Skin epidermis (tissue), 12 donors: Measurements from ENCODE around the gene MLF2.
"Not testable (repeated sequence)": the region's sequence is repeated elsewhere in the genome, so short reads cannot be mapped to it uniquely, and the experiment has no call there.

ENCODE experiments used
- H3K27ac ChIP-seq, 21 experiments: fragments of 200-600 bp; sonication (generic) in 11 of 21; one replicate each; pipeline ENCODE4 v1.5.0; 2020; ENCODE audit warnings: mild to moderate bottlenecking in 3 of 21, inconsistent platforms in 2 of 21, moderate library complexity in 2 of 21
- H3K4me3 ChIP-seq, 7 experiments: fragments of 200-600 bp; sonication (generic) in 2 of 7; one replicate each; pipeline ENCODE4 v1.5.0; 2020; ENCODE audit warnings: inconsistent platforms in 2 of 7, mild to moderate bottlenecking in 2 of 7, moderate library complexity in 1 of 7

The MLF2 gene

DNA sequence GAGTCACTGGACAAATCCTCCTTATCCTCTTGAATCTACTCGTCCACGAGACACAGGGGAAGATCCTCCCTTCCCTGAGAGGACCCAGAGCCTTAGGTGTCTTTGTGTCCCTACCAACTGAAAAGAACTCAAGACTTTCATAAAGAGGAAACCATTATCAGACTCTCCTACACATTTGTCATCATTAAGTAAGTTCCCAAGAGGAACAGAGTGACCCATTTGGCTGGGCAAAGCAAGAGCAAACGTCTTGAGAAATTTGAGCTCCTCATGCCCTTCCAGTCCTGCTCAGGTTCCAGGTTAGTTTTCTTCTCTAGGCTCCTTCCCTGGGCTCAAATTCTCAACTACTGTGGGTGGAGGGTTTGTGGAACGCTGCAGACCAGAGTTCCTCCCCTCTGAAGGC lies 5.7 kb downstream of the MLF2 start:
- Histone ChIP-seq H3K4me3 (no peak overlapping the region), H3K27ac (no peak overlapping the region)

DNA sequence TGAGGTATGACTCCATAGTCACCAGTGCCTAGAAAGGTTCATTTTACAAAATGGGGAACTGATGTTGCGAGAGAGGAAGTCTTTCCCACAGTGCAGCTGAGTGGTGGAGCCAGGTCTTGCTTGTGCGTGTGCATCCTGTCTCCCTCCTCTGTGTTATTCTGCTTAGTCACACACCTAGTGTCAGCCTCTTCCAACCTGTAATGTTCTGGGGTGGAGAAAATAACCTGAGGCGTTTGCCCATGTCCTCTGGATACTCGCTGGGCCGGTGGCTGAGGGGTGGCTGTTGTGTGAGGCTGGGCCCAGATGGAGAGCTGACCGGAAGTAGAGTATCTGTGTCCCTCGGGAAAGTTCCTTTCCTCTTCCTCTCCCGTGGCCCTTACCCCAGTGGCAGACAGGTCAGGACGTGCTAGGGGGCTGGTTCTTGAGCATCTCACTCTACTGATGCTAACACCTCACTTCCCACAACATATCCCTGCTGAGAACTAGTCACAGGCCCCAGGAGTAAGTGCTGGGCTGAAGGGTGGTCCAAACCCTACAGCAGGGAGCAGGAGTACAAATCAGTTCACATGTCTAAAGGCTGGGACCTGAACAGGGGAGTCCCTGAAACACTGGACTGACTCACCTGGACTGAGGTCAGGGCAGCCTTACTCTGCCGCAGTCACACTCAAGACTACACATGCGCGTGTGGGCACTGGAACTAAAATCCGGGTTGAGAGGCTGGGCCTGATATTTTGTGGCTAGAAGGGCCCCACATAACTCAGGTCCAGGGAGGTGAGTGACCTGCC lies 7.0 kb downstream of the MLF2 start:
- Histone ChIP-seq H3K4me3 (no peak overlapping the region), H3K27ac (peak overlapping the region in 14 of 21 experiments; percentile 2 to 73 (median 48))

DNA sequence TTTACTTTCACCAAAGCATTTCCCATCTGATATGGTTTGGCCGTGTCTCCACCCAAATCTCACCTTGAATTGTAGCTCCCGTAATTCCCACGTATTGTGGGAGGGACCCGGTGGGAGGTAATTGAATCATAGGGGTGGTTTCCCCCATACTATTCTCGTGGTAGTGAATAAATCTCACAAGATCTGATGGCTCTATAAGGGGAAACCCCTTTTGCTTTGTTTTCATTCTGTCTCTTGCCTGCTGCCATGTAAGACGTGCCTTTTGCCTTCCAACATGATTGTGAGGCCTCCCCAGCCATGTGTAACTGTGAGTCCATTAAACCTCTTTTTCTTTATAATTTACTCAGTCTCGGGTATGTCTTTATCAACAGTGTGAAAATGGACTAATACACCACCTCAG lies 9.6 kb downstream of the MLF2 start:
- not testable (repeated sequence) for H3K27ac ChIP-seq, H3K4me3 ChIP-seq

DNA sequence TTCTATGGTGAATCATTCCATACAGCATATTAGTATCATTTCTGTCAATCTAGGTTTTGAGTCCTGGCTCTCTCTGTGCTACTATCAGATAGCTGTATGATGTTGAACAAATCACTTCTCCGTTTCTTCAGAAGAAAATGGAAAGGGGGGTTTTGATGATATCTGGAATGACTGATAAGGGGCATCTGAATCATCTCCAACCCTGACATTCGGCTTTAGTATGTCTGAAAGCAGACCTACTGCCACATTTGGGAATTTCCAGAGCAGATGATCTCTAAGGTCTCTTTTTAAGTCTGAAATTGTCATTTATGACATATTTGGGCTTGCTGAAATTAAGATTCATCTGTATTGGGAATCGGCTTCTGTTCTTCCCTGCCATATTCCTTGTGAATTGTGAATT lies 10.1 kb downstream of the MLF2 start:
- H3K27ac ChIP-seq, result no peak overlapping the region
- no peak overlapping the region for H3K4me3 ChIP-seq

DNA sequence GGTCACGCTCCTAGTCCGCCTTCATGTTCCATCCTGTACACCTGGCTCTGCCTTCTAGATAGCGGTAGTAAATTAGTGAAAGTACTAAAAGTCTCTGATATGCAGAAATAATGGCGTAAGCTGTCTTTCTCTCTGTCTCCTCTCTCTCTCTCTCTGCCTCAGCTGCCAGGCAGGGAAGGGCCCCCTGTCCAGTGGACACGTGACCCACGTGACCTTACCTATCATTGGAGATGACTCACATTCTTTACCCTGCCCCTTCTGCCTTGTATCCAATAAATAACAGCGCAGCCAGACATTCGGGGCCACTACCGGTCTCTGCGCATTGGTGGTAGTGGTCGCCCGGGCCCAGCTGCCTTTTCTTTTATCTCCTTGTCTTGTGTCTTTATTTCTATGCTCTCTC lies 10.9 kb downstream of the MLF2 start:
- H3K4me3 ChIP-seq, H3K27ac ChIP-seq: not testable (repeated sequence)

DNA sequence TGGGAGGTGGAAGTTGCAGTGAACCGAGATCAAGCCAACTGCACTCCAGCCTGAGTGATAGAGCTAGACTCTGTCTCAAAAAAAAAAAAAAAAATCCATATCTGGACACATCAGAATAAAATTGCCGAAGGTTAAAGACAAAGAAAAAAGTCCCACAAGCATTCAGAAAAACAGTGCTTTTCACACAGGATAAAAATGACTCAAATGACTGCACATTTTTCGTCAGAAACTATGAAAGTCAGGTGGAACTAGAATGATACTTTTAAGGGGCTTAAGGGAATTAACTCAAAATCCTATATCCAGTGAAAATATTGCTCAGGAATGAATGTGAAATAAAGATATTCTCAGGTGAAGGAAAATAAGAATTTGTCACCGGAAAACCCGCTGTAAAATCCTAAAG lies 16.2 kb downstream of the MLF2 start:
- H3K27ac ChIP-seq, result no peak overlapping the region

DNA sequence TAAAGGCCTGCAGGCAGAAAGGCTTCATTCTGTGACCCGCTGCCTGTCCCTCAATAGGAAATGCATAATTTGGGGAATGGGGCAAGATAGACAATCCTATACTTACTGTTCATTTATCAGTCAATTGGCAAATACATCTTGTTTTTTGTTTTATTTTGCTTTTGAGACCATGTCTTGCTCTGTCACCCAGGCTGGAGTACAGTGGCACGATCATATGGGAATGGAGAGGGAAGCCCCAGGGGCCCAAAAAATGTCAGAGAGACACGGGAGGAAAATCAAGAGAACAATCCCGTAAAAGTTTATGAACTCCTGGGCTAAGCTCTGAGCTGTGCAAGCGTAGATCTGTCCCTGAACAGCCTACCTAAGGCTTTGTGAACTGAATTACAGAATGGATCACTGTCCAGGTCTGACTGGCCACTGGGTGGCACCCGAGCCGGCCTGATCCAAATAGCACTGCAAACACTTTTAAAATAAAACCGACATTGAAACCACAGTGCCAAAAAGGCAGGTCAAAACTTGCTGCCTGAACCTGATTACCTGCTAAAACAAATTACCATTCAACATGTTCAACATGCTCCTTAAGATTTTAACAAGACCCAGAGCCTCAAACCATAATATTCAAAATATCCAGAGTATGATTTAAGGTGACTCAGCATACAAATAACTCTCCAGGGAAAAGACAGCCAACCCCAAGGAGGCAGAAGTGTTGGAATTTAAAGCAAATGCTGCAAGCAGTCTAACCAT lies 17.3 kb downstream of the MLF2 start:
- Histone ChIP-seq H3K27ac (no peak overlapping the region), H3K4me3 (no peak overlapping the region)

More for the DNA sequence above, 16.2 kb downstream of the MLF2 start:
- H3K4me3 ChIP-seq, result no peak overlapping the region

DNA sequence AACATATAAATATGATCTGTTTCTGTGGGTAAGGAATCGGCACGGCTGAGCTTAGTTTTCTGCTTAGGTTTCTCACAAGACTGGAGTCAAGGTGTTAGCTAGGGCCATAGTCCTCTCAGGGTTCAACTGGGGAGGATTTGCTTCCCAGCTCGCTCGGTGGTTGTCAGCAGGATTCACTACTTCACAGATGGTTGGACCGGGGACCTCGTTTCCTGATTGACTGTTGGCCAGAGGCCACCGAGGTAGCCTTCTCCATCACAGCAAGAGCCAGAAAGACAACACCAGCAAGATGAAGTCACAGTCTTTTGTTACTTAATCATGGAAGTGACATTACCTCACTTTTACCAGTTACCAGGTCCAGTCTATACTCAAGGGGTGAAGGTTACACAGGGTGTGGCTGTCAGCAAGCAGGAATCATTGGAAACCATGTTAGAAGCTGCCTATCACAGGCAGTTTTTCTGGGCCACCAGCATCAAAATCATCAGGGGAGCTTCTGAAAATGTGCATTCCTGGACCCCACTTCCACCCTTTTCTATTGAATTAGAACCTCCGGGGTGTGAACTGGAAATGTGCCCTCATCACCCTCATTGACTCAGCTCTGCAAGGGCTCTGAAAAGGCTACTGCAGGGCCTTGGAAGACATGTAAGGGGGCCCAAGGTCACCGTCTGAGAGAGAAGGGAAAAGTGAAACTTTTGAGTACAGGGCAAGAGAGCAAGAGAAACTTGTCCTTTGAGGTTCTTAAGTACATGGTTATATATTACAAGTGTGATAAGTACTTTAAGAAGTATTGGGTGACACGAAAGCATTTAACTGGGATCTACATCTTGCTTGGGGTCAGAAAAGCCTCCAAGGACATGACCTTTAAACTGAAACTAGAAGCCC lies 18.2 kb downstream of the MLF2 start:
- no peak overlapping the region for H3K4me3 ChIP-seq
- H3K27ac ChIP-seq, result no peak overlapping the region

DNA sequence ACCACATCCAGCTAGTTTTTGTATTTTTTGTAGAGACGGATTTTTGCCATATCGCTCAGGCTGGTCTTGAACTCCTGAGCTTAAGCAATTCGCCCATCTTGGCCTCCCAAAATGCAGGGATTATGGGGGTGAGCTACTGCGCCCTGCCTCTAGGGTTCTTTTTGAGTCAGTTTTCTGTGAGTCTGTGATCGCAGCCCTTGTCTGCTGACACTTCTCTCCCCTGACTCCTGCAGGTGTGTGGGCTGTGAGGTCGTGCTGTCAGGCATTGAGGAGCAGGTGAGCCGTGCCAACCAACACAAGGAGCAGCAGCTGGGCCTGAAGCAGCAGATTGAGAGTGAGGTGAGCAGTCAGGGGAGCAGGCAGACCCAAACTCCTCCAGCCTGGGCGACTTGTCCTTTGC lies 22.8 kb downstream of the MLF2 start:
- no peak overlapping the region for H3K4me3 ChIP-seq
- no peak overlapping the region for H3K27ac ChIP-seq

DNA sequence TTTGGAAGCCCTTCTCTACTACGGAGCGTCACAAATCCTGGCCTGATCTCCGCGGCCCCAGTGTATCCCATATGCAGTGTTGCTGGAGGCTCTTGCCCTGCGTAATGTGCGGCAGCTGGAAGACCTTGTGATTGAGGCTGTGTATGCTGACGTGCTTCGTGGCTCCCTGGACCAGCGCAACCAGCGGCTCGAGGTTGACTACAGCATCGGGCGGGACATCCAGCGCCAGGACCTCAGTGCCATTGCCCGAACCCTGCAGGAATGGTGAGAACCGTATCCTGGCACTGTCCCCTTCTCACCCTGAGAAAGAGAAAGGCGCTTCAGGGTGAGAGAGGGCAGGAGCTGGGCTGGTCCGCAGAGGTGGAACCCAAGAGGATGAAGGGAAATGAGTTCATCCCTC lies 23.8 kb downstream of the MLF2 start:
- Histone ChIP-seq H3K4me3 (no peak overlapping the region), H3K27ac (no peak overlapping the region)

DNA sequence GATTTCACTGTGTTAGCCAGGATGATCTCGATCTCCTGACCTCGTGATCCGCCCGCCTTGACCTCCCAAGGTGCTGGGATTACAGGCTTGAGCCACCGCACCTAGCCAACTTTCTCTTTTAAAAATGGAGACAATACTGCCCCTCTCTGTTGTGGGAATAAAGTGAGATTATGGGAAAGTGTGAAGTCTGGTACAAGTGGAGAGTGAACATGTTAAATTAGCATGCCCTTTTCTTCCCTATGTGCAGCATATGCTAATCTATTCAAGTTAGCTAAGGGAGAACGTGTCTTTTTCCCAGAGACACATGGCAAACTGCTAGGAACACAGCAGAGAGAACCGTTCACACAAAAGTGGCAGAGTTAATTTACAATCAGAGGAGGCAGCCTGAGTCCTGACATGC lies 27.6 kb downstream of the MLF2 start:
- H3K4me3 ChIP-seq, result no peak overlapping the region
- H3K27ac ChIP-seq, result no peak overlapping the region

DNA sequence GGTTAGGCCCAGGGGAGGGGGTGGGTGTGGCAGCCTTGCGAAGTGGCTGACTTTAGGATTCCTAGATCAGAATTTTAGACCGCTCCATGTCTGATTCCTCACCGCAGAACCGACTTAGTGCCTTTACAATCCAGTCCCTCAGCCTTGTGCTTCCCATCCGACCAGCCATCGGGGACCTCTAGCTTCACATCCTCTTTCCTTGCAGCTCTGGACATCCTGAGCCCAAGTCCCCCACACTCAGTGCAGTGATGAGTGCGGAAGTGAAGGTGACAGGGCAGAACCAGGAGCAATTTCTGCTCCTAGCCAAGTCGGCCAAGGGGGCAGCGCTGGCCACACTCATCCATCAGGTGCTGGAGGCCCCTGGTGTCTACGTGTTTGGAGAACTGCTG lies 28.5 kb downstream of the MLF2 start:
- Histone ChIP-seq H3K27ac (peak overlapping the region; percentile 43 to 93 (median 86)), H3K4me3 (peak overlapping the region; percentile 41 to 65 (median 50))

DNA sequence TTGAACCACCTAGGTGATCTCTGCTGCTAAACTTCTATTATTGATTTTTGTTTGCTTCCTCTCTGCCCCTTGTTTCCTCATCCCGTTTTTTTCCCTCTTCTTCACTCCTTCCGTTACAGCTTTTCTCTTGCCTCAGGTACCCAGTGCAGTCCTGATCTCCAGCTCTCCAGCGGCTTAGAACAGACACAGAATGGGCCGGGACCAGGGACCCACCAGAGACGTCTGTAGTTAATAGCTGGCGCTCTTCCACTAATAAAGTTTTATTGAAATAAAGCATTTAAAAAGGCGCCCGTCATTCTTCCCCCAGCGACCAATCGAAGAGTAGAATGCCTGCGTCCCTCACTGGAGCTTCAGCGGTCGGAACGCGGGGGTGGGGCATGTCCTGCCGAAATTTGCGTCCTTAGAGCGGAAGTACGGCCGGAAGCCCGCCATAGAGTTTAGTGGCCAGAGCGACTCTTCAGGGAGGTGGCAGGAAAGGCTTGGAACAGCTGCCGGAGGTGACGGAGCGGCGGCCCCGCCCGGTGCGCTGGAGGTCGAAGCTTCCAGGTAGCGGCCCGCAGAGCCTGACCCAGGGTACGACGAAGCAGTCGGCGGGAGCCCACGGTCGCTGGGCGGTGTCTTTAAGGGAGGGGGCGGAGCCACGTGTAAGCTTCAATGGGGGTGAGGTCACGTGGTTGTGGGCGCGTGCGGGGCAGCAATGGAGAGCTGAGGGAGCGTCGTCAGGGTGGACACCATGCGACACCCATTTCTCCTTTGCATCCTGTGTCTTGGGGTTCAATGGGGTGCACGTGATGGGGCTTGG lies 29.1 kb downstream of the MLF2 start, which contains the start of gene COPS7A:
COPS7A (plus strand) TSS at position 440 of the 802 bp plus-strand sequence. CDS start 611 bp downstream, outside the sequence.
- peak within 1 kb of the TSS; percentile 43 to 93 (median 86) for H3K27ac ChIP-seq

DNA sequence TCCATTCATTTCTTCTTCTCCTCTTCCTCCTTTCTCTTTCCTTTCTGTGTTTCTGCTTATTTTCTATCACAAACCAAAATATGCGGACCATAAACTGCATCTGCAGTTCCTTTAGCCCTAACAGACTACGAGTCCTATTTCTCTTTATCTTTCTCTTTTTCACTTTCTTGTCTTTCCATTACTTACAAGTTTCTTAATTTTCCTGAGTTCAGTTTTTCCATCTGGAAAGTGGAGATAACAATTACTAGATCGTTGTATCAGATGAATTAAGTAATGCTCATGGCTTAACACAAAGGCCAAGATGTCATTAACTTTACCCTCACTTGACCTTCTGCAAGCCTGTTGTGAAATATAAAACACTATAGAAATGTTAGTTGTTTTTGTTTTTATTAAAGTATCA lies 30.1 kb downstream of the MLF2 start:
- no peak overlapping the region for H3K27ac ChIP-seq
- peak overlapping the region in 1 of 7 experiments; percentile 59 for H3K4me3 ChIP-seq

More for the DNA sequence above, 29.1 kb downstream of the MLF2 start, which contains the start of gene COPS7A:
- peak within 1 kb of the TSS; percentile 41 to 65 (median 50) for H3K4me3 ChIP-seq

DNA sequence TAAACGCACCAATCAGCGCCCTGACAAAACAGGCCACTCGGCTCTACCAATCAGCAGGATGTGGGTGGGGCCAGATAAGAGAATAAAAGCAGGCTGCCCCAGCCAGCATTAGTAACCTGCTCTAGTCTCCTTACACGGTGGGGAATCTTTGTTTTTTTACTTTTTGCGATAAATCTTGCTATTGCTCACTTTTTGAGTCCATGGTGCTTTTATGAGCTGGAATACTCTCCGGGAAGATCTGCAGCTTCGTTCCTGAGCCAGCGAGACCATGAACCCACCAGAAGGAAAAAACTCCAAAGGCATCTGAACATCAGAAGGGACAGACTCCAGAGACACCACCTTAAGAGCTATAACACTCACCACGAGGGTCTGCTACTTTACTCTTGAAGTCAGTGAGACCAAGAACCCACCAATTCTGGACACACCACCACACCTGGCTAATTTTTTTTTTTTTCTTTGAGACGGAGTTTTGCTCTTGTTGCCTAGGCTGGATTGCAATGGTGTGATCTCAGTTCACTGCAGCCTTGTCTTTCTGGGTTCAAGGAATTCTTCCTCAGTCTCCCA lies 36.0 kb downstream of the MLF2 start:
- Histone ChIP-seq H3K27ac (no peak overlapping the region), H3K4me3 (no peak overlapping the region)

DNA sequence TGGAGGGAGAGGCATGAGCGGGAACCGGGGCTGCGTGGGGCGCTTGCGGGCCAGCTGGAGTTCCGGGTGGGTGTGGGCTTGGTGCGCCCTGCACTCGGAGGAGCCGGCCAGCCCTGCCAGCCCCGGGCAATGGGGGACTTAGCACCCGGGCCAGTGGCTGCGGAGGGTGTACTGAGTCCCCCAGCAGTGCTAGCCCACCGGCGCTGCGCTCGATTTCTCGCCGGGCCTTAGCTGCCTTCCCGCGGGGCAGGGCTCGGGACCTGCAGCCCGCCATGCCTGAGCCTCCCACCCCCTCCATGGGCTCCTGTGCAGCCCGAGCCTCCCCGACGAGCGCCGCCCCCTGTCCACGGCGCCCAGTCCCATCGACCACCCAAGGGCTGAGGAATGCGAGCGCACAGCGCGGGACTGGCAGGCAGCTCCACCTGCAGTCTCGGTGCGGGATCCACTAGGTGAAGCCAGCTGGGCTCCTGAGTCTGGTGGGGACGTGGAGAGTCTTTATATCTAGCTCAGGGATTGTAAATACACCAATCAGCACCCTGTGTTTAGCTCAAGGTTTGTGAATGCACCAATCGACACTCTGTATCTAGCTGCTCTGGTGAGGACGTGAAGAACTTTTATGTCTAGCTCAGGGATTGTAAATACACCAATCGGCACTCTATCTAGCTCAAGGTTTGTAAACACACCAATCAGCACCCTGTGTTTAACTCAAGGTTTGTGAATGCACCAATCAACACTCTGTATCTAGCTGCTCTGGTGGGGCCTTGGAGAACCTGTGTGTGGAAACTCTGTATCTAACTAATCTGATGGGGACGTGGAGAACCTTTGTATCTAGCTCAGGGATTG lies 36.7 kb downstream of the MLF2 start:
- not testable (repeated sequence) for H3K4me3 ChIP-seq

DNA sequence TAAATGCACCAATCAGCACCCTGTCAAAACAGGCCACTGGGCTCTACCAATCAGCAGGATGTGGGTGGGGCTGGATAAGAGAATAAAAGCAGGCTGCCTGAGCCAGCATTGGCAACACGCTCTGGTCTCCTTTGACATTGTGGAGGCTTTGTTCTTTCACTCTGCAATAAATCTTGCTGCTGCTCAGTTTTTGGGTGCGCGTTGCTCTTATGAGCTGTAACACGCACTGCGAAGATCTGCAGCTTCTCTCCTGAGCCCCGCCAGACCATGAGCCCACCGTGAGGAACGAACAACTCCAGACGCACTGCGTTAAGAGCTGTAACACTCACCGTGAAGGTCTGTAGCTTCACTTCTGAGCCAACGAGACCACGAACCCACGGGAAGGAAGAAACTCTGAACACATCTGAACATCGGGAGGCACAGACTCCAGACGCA lies 44.0 kb downstream of the MLF2 start:
- Histone ChIP-seq H3K4me3 (no peak overlapping the region), H3K27ac (no peak overlapping the region)

More for the DNA sequence above, 36.7 kb downstream of the MLF2 start:
- H3K27ac ChIP-seq, result not testable (repeated sequence)

DNA sequence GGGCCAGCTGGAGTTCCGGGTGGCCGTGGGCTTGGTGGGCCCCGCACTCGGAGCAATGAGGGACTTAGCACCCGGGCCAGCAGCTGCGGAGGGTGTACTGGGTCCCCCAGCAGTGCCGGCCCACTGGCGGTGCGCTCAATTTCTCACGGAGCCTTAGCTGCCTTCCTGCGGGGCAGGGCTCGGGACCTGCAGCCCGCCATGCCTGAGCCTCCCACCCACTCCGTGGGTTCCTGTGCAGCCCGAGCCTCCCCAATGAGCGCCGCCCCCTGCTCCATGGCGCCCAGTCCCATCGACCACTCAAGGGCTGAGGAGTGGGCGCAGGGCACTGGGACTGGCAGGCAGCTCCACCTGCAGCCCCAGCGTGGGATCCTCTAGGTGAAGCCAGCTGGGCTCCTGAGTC lies 44.6 kb downstream of the MLF2 start:
- H3K27ac ChIP-seq, H3K4me3 ChIP-seq: not testable (repeated sequence)
